Measurements from ENCODE around the gene ZBTB49.

GRCh38 chr4:4289055-4289454, 996 bp upstream of the ZBTB49 start:
- no peak for TF ChIP-seq ZBTB7A (tag by site-specific recombination; IDR thresholded peaks at IDR 0.05; ENCODE audit: low read depth)
- no peak for TF ChIP-seq REPIN1 (tag by site-specific recombination; IDR thresholded peaks at IDR 0.05; ENCODE audit: low read depth)
- no peak for TF ChIP-seq CTCF (tag by site-specific recombination; IDR thresholded peaks at IDR 0.05)
- TF ChIP-seq GLI4 (tag by site-specific recombination; IDR thresholded peaks at IDR 0.05): no peak
- TF ChIP-seq ZNF23 (tag by site-specific recombination; IDR thresholded peaks at IDR 0.05; ENCODE audit: borderline replicate concordance): no peak
- no peak for TF ChIP-seq ZNF558 (tag by site-specific recombination; IDR thresholded peaks at IDR 0.05)
- no peak for TF ChIP-seq ZNF785 (tag by site-specific recombination; IDR thresholded peaks at IDR 0.05)
- TF ChIP-seq EGR2 (tag by site-specific recombination; IDR thresholded peaks at IDR 0.05; ENCODE audit: low read depth): no peak
